ENCODE data around the gene DES. TPM values are rescaled to one million over a fixed set of nuclear protein-coding genes. Genes with fewer than 3 reads are reported as not detected.

DES gene
- total and polyA plus RNA-seq, 2 donors (not counting 1 experiment from before 2014, with no cell fraction given), result not detected

DNA sequence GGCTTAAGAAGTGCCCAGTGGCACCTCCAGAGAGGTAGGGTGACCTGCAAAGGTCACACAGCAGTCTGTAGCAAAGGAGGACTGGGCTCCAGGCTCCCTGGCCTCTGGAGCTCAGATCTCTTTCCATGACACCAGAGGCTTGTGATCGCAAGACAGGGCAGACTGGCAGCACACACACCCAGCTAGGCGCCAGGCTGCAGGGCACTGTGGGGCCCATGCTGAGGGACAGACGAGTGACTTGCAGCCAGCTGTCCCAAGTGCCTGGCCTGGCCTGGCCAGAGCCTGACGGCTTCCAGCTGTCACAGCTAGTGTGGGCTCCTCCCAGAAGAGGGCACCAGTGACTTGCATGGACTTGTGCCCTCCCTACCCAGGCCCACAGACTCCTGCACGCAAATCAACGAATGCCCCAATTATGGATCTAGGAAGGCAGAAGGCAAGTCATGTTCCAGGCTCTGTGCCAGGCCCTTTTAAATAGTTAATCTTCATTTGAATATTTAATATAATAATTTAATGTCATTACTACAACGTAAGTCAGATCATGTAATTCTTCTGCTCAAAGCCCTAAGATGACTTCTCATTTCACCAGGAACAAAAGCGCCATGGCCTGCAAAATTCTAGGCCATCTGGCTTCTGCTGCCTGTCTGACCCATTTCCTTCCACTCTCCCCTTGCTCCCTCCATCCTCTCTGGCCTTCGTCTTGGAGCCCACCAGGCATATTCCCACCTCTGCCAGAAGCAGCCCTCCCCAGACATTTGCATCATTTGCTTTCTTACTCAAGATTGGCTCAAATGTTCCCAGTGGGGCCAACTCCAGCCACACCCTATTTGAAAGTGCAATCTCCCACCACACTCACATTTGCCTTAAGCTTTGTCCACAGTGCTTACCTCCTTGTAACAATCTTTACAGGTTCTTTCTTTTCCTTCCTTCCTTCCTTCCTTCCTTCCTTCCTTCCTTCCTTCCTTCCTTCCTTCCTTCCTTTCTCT lies 12.7 kb downstream of the DES start:
- Histone ChIP-seq H3K4me1 (ENCODE audit: control insufficient read depth in 2 of 2, insufficient read depth in 2 of 2, low read length in 2 of 2) (peaks cover 0 to 6% of the 10 kb centered on the region in 2 donors), H3K27ac (ENCODE audit: low read length in 2 of 2) (no peak overlapping the region), H3K4me2 (replicated peaks; ENCODE audit: low read depth, low read length, poor library complexity, severe bottlenecking) (no peak overlapping the region), H3K36me3 (replicated peaks in 1 of 2; ENCODE audit: control extremely low read depth in 1 of 2, control insufficient read depth in 1 of 2, extremely low read depth in 1 of 2, insufficient read depth in 2 of 2, low read length in 1 of 2) (no peaks in the 10 kb centered on the region), H2AFZ (ENCODE audit: insufficient read depth, low read depth, low read length, poor library complexity, severe bottlenecking) (no peak overlapping the region), H3K9ac (ENCODE audit: low read length) (no peak overlapping the region), H3K9me3 (ENCODE audit: control extremely low read depth in 1 of 3, control insufficient read depth in 2 of 3, insufficient read depth in 1 of 3, low read length in 2 of 3) (peaks cover 0 to 9% (median 0%) of the 10 kb centered on the region in 3 donors), H4K20me1 (ENCODE audit: control insufficient read depth, insufficient read depth, low read length, poor library complexity, severe bottlenecking) (no peaks in the 10 kb centered on the region), H3K27me3 (replicated peaks in 1 of 4; ENCODE audit: control extremely low read depth in 1 of 4, control insufficient read depth in 3 of 4, insufficient read depth in 4 of 4, low read length in 3 of 4) (peaks cover 0 to 23% (median 11%) of the 10 kb centered on the region in 4 experiments), H3K4me3 (ENCODE audit: control extremely low read depth in 1 of 5, extremely low read depth in 1 of 5, insufficient read depth in 1 of 5, low read depth in 2 of 5, low read length in 4 of 5) (no peak overlapping the region), H3K79me2 (ENCODE audit: control insufficient read depth, insufficient read depth, low read length) (no peaks in the 10 kb centered on the region)
- intact Hi-C loops (cut with micrococcal nuclease), result no loop called here
- Mint-ChIP-seq H3K4me1 (no peaks in the 10 kb centered on the region), H3K4me3 (no peak overlapping the region), H3K27ac (no peak overlapping the region), H3K27me3 (peaks cover 38% of the 10 kb centered on the region), H3K9me3 (ENCODE audit: insufficient read depth) (no peaks in the 10 kb centered on the region)
- DNase-seq, result no peak
- ChIA-PET CTCF (interaction anchor here (1.0 to 1.5 kb wide), 3 partner anchors 10 to 99 kb away, joined by 3 to 4 read pairs (median 3); no protein-coding TSS in a partner anchor), POLR2A (no interaction called here)
- no peak for TF ChIP-seq EZH2 (IDR thresholded peaks at IDR 0.05; ENCODE audit: borderline replicate concordance, insufficient read depth, low read depth, low read length, poor library complexity, severe bottlenecking)
- TF ChIP-seq, protein P1, sequence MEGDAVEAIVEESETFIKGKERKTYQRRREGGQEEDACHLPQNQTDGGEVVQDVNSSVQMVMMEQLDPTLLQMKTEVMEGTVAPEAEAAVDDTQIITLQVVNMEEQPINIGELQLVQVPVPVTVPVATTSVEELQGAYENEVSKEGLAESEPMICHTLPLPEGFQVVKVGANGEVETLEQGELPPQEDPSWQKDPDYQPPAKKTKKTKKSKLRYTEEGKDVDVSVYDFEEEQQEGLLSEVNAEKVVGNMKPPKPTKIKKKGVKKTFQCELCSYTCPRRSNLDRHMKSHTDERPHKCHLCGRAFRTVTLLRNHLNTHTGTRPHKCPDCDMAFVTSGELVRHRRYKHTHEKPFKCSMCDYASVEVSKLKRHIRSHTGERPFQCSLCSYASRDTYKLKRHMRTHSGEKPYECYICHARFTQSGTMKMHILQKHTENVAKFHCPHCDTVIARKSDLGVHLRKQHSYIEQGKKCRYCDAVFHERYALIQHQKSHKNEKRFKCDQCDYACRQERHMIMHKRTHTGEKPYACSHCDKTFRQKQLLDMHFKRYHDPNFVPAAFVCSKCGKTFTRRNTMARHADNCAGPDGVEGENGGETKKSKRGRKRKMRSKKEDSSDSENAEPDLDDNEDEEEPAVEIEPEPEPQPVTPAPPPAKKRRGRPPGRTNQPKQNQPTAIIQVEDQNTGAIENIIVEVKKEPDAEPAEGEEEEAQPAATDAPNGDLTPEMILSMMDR (IDR thresholded peaks at IDR 0.05), result no peak
- no peak for ATAC-seq (ENCODE audit: low read depth)
- 76% methylated on average over 7 of the region's 9 CpGs for WGBS (ENCODE audit: insufficient coverage)
